GM20000 (cell line): Measurements from ENCODE around the gene TMEM134.
"Not testable (repeated sequence)": the region's sequence is repeated elsewhere in the genome, so short reads cannot be mapped to it uniquely, and the experiment has no call there.

Experiments
- DNase-seq: peaks from one replicate; pipeline ENCODE4 v3.0.0; 2012; ENCODE audit warnings: low spot score
- TF ChIP-seq, protein P1 (sequence below): IDR thresholded peaks from 2 replicates; pipeline ENCODE4 v1.5.1; 2012; ENCODE audit warnings: mild to moderate bottlenecking, control low read depth; ENCODE audit errors: extremely low read depth, missing control alignments

Gene TMEM134

DNA sequence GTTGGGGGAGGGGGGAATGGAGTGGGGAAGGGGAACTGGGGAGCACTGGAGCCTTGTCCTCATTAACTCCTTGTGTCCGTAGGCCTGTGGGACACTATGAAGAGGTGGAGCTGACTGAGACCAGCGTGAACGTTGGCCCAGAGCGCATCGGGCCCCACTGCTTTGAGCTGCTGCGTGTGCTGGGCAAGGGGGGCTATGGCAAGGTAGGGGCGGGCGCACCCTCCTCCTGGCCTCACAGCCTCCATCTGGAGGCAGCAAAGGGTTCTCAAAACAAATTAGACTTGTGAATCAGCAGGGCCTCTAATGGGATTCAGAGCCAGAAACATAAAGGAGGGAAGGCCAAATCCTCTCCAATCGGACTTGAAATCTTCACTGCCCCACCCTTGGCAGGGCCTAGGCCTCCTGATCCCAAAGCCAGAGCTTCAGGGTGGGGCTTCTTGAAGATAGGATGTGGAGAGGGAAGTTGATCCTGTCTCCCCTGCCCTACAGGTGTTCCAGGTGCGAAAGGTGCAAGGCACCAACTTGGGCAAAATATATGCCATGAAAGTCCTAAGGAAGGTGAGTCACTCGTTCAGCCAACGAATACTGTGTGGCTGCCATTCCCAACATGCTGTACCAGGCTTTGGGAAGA, 39.9 kb downstream of the TMEM134 start:
- TF ChIP-seq, protein P1, sequence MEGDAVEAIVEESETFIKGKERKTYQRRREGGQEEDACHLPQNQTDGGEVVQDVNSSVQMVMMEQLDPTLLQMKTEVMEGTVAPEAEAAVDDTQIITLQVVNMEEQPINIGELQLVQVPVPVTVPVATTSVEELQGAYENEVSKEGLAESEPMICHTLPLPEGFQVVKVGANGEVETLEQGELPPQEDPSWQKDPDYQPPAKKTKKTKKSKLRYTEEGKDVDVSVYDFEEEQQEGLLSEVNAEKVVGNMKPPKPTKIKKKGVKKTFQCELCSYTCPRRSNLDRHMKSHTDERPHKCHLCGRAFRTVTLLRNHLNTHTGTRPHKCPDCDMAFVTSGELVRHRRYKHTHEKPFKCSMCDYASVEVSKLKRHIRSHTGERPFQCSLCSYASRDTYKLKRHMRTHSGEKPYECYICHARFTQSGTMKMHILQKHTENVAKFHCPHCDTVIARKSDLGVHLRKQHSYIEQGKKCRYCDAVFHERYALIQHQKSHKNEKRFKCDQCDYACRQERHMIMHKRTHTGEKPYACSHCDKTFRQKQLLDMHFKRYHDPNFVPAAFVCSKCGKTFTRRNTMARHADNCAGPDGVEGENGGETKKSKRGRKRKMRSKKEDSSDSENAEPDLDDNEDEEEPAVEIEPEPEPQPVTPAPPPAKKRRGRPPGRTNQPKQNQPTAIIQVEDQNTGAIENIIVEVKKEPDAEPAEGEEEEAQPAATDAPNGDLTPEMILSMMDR: no peak

GRCh38 chr11:67428052-67429001, 40.7 kb downstream of the TMEM134 start, which contains the start of gene RPS6KB2:
TSS of gene RPS6KB2 (plus strand) at chr11:67428494. CDS start at chr11:67428546, 52 bp downstream.
- DNase-seq: peak; percentile 99
- TF ChIP-seq, protein P1: no peak

More for the DNA sequence above, 39.9 kb downstream of the TMEM134 start:
- DNase-seq: no peak

DNA sequence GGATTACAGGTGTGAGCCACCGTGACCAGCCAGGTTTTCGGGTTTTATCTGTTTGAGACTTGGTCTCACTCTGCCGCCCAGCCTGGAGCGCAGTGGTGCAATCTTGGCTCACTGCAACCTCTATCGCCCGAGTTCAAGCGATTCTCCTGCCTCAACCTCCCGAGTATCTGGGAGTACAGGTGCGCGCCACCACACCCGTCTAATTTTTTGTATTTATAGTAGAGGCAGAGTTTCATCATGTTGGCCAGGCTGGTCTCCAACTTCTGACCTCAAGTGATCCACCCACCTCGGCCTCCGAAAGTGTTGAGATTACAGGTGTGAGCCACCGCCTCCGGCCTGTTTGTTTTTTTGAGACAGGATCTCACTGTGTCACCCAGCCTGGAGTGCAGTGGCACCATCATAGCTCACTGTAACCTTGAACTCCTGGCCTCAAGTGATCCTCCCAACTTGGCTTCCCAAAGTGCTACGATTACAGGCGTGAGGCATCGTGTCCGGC, 41.6 kb downstream of the TMEM134 start:
- DNase-seq: not testable (repeated sequence)

DNA sequence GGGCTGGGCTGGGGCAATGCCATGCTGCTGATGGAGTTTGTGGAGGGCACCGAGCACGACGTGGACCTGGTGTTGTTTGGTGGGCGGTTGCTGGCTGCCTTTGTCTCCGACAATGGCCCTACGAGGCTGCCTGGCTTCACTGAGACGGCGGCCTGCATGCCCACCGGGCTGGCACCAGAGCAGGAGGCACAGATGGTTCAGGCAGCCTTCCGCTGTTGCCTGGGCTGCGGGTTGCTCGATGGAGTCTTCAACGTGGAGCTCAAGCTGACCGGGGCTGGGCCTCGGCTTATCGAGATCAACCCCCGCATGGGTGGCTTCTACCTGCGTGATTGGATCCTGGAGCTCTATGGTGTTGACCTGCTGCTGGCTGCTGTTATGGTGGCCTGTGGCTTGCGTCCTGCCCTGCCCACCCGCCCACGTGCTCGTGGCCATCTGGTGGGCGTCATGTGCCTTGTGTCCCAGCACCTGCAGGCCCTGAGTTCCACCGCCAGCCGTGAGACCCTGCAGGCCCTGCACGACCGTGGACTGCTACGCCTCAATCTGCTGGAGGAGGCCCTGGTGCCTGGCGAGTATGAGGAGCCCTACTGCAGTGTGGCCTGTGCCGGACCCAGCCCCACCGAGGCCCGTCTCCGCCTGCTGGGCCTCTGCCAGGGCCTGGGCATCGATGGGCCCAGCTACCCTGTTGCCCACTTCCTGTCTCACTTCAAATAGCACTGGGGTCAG, 45.0 kb downstream of the TMEM134 start:
- DNase-seq: no peak
- TF ChIP-seq, protein P1: no peak

DNA sequence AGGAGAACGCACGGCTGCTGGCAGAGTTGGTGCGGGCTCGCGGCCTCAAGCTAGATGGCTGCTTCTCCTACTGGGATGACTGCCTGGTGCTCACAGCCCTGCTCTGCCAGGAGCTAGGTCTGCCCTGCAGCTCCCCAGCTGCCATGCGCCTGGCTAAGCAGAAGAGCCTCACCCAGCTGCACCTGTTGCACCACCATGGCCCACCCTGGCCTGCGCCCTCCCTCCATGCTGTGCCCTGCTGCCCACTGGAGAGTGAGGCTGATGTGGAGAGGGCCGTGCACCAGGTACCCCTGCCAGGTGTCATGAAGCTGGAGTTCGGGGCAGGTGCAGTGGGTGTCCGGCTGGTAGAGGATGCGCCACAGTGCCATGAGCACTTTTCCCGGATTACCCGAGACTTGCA, 45.6 kb downstream of the TMEM134 start:
- TF ChIP-seq, protein P1: no peak
- no peak for DNase-seq

DNA sequence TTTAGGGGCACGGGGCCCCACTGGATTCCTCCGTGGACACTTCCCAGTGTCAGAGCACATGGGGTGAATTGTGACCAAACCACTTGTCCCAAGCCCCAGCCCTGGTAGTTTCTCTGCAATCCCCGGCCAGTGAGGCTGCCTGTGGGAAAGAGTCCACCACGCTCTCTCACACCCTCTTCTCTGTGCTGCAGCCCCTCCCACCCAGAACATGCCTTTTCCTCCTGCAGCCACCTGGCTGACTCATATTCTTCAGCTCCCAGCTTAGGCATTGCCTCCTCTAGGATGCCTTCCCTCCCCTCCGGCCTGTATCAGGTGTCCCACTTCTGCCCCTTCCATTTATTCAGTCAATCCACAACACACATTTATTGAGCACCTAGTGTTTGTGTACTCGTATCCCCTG, 46.2 kb downstream of the TMEM134 start:
- DNase-seq: no peak

DNA sequence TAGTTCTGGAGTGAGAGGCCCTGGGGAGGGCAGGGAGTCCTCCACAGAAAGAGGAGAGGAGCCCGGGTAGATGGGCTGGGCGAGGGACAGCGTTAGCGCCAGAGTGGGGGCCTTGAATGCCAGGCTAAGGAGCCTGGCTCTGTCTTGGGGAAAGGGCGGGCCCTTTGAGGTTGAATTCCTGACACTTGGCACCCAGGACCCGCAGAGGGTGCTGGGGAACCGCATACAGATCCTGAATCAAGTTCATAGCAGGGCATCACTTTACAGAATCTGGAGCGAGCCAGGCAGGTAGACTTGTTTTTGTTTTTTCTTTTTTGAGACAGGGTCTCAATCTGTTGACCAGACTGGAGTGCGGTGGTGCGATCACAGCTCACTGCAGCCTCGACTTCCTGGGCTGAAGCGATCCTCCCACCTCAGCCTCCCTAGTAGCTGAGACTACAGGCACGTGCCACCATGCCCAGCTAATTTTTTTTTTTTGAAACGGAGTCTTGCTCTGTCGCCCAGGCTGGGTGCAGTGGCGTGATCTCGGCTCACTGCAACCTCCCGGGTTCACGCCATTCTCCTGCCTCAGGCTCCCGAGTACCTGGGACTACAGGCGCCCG, 47.5 kb downstream of the TMEM134 start:
- TF ChIP-seq, protein P1: no peak
- DNase-seq: no peak

More for the DNA sequence above, 46.2 kb downstream of the TMEM134 start:
- TF ChIP-seq, protein P1: no peak
